Measurements from ENCODE around the gene PACSIN2. TPM values are rescaled to one million over a fixed set of nuclear protein-coding genes. Genes with fewer than 3 reads are reported as not detected.

The PACSIN2 gene
- total and polyA plus RNA-seq, 4 donors: 40.3 to 149 (median 84.0) TPM

DNA sequence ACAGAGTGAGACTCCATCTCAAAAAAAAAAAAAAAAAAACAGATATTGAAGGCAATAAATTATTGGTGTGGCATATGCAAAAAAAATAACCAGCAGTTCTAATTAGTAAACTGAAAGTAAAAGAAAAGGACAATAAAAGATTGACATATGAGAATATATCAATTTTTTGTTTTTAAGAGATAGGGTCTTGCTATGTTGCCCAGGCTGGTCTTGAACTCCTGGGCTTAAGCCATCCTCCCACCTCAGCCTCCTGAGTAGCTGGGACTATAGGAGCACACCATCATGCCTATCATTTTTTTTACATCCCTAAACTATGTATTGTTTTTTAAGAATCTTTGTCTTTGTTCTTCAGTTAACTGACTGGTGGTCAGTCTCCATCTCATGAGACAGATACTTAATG lies 31.5 kb downstream of the PACSIN2 start:
- DNase-seq (no peak), ATAC-seq (ENCODE audit: insufficient read depth, low FRiP score) (no peak)
- H3K27ac ChIP-seq (ENCODE audit: low read depth in 1 of 2, low read length in 1 of 2): no peak overlapping the region
- no peaks in the 10 kb centered on the region for H3K27me3 ChIP-seq (ENCODE audit: control insufficient read depth in 3 of 3, insufficient read depth in 3 of 3, low read length in 2 of 3)
- H3K9me3 ChIP-seq (ENCODE audit: control insufficient read depth in 4 of 4, insufficient read depth in 3 of 4, low read length in 3 of 4): no peaks in the 10 kb centered on the region
- TF ChIP-seq, protein P1, sequence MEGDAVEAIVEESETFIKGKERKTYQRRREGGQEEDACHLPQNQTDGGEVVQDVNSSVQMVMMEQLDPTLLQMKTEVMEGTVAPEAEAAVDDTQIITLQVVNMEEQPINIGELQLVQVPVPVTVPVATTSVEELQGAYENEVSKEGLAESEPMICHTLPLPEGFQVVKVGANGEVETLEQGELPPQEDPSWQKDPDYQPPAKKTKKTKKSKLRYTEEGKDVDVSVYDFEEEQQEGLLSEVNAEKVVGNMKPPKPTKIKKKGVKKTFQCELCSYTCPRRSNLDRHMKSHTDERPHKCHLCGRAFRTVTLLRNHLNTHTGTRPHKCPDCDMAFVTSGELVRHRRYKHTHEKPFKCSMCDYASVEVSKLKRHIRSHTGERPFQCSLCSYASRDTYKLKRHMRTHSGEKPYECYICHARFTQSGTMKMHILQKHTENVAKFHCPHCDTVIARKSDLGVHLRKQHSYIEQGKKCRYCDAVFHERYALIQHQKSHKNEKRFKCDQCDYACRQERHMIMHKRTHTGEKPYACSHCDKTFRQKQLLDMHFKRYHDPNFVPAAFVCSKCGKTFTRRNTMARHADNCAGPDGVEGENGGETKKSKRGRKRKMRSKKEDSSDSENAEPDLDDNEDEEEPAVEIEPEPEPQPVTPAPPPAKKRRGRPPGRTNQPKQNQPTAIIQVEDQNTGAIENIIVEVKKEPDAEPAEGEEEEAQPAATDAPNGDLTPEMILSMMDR (IDR thresholded peaks at IDR 0.05; ENCODE audit: control extremely low read depth, extremely low read depth): no peak
- no peak overlapping the region for H3K9ac ChIP-seq (ENCODE audit: insufficient read depth in 1 of 2, low read length in 2 of 2)
- H3K4me3 ChIP-seq: no peak overlapping the region
- peaks cover 7 to 17% (median 13%) of the 10 kb centered on the region in 5 donors for H3K4me1 ChIP-seq (ENCODE audit: control insufficient read depth in 5 of 5, insufficient read depth in 5 of 5, low read length in 5 of 5)
- peaks cover 0 to 4% (median 0%) of the 10 kb centered on the region in 4 donors for H3K36me3 ChIP-seq (ENCODE audit: control insufficient read depth in 4 of 4, insufficient read depth in 4 of 4, low read length in 4 of 4)

DNA sequence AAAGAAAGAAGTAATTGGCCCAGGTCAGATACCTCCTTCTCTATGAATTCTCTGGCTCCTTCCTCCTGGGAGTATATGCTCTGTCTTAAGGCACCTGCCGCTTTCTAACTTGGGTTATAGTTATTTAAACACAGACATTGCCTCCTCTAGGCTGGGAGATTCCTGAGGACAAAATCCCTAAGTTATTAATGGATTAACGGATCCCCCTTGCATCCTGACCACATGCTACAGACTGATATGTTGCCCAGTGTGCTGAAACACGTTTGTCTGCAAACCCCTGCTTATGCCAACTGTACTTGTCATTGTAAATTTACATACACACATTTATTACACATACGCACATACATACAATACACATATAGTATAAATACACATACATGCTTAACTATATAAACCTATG lies 35.3 kb downstream of the PACSIN2 start:
- H3K4me1 ChIP-seq (ENCODE audit: control insufficient read depth in 5 of 5, insufficient read depth in 5 of 5, low read length in 5 of 5): peaks cover 14 to 18% (median 16%) of the 10 kb centered on the region in 5 donors
- H3K4me3 ChIP-seq: no peak overlapping the region
- H3K9ac ChIP-seq (ENCODE audit: insufficient read depth in 1 of 2, low read length in 2 of 2): no peak overlapping the region
- DNase-seq (no peak), ATAC-seq (ENCODE audit: insufficient read depth, low FRiP score) (no peak)
- H3K27me3 ChIP-seq (ENCODE audit: control insufficient read depth in 3 of 3, insufficient read depth in 3 of 3, low read length in 2 of 3): no peaks in the 10 kb centered on the region
- no peak overlapping the region for H3K27ac ChIP-seq (ENCODE audit: low read depth in 1 of 2, low read length in 1 of 2)
- peaks cover 0 to 2% (median 0%) of the 10 kb centered on the region in 4 donors for H3K36me3 ChIP-seq (ENCODE audit: control insufficient read depth in 4 of 4, insufficient read depth in 4 of 4, low read length in 4 of 4)
- TF ChIP-seq, protein P1 (IDR thresholded peaks at IDR 0.05; ENCODE audit: control extremely low read depth, extremely low read depth): no peak
- 82 to 85% methylated on average over 4 of the region's 4 CpGs for WGBS, 2 donors
- H3K9me3 ChIP-seq (ENCODE audit: control insufficient read depth in 4 of 4, insufficient read depth in 3 of 4, low read length in 3 of 4): no peaks in the 10 kb centered on the region

DNA sequence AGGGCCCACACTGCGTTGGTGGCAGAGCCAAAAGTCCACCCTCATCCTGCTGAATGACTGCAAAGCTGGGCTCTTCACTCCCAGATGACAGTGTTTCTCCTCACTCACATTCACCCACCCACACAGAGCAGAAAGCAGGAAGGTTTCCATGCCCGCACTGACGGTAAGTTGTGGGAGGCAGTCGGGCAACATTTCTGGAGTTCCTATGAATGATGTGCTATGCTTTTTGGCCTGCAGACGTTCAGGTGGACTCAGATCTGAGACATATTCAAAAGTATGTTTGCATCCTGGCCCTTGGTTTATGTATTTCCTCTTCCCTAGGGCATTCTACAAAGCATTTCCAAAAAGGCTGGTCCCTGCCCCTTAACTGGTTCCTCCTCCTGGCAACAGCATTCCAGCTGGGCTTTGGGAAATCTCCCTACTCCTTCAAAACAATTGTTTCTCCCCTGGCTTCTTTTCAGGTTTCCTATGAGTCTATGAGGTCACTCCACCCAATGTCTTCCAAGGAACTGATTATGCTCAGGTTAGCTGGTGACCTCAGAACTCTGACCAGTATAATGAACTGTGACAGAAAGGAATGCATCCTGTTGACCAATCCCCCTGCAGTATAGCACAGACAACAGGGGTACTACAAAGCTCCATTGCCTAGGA lies 36.4 kb downstream of the PACSIN2 start:
- 32 to 34% methylated on average over 5 of the region's 5 CpGs for WGBS, 2 donors
- Histone ChIP-seq H3K4me1 (ENCODE audit: control insufficient read depth in 5 of 5, insufficient read depth in 5 of 5, low read length in 5 of 5) (peaks cover 14 to 22% (median 16%) of the 10 kb centered on the region in 5 donors), H3K9me3 (ENCODE audit: control insufficient read depth in 4 of 4, insufficient read depth in 3 of 4, low read length in 3 of 4) (no peaks in the 10 kb centered on the region), H3K27me3 (ENCODE audit: control insufficient read depth in 3 of 3, insufficient read depth in 3 of 3, low read length in 2 of 3) (no peaks in the 10 kb centered on the region), H3K4me3 (no peak overlapping the region), H3K36me3 (ENCODE audit: control insufficient read depth in 4 of 4, insufficient read depth in 4 of 4, low read length in 4 of 4) (no peaks in the 10 kb centered on the region), H3K9ac (ENCODE audit: insufficient read depth in 1 of 2, low read length in 2 of 2) (peak overlapping the region in 1 of 2 donors; percentile 34), H3K27ac (ENCODE audit: low read depth in 1 of 2, low read length in 1 of 2) (peak overlapping the region; percentile 21 to 56)
- TF ChIP-seq, protein P1 (IDR thresholded peaks at IDR 0.05; ENCODE audit: control extremely low read depth, extremely low read depth): no peak
- ATAC-seq (ENCODE audit: insufficient read depth, low FRiP score) (peak; percentile 77), DNase-seq (peak in 2 of 3 donors; percentile 48 to 58)
